H1 (cell line): ENCODE data around the gene EXO1. TPM values are rescaled to one million over a fixed set of nuclear protein-coding genes. Genes with fewer than 3 reads are reported as not detected.

Source experiments
- CTCF ChIA-PET: fragments of 300-600 bp; sonication (Branson Sonifier 250); formaldehyde crosslinking; loops from one replicate; lab custom pipeline; 2021; ENCODE audit not compliant: partially characterized antibody; lab: Charles Lee
- POLR2A ChIA-PET: fragments of 300-600 bp; sonication (Branson Sonifier 250); formaldehyde crosslinking; loops from one replicate; lab custom pipeline; 2021; ENCODE audit warnings: inconsistent platforms; ENCODE audit not compliant: partially characterized antibody; lab: Charles Lee
- DNase-seq, 2 experiments: peaks; one replicate each; pipeline versions ENCODE4 v3.0.0 to v3.0.0-alpha.2; 2010 to 2022; ENCODE audit warnings: low spot score in 2 of 2, low read depth in 1 of 2, mixed read lengths in 1 of 2
- FAIRE-seq: peaks from 2 replicates; lab custom pipeline; 2011; peaks lifted over from hg19 to GRCh38; lab: Jason Lieb, UNC
- H2AFZ ChIP-seq: 2 replicates; pipeline ENCODE4 v1.8.1; 2012; ENCODE audit warnings: low read length, inconsistent platforms
- H2AK5ac ChIP-seq: 2 replicates; pipeline ENCODE4 v1.6.1; 2013; ENCODE audit warnings: low read depth, low read length
- H2BK120ac ChIP-seq: replicated peaks from 2 replicates; pipeline ENCODE3; 2013; ENCODE audit warnings: low read depth, low read length, inconsistent platforms
- H2BK12ac ChIP-seq: 2 replicates; pipeline ENCODE4 v1.6.1; 2013; ENCODE audit warnings: low read depth, low read length
- H2BK15ac ChIP-seq: 2 replicates; pipeline ENCODE4 v1.6.1; 2013; ENCODE audit warnings: low read length
- H2BK20ac ChIP-seq: 2 replicates; pipeline ENCODE4 v1.6.1; 2013; ENCODE audit warnings: low read length
- H2BK5ac ChIP-seq: 2 replicates; pipeline ENCODE4 v1.6.1; 2013; ENCODE audit warnings: low read depth, low read length
- H3K14ac ChIP-seq: 2 replicates; pipeline ENCODE4 v1.6.1; 2013; ENCODE audit warnings: inconsistent platforms; ENCODE audit not compliant: insufficient read length
- H3K18ac ChIP-seq: 2 replicates; pipeline ENCODE4 v1.6.1; 2013; ENCODE audit warnings: low read length; ENCODE audit errors: extremely low read depth
- H3K23ac ChIP-seq: 2 replicates; pipeline ENCODE4 v1.6.1; 2013; ENCODE audit warnings: inconsistent platforms; ENCODE audit not compliant: insufficient read length
- H3K23me2 ChIP-seq: 2 replicates; pipeline ENCODE4 v1.6.1; 2013; ENCODE audit warnings: low read depth, low read length
- H3K27ac ChIP-seq: 2 replicates; pipeline ENCODE4 v1.6.1; 2011; ENCODE audit warnings: low read depth, low read length, inconsistent platforms
- H3K27me3 ChIP-seq, 4 experiments: replicated peaks in 1 of 4; 1 replicate in 1 of 4; 2 replicates in 3 of 4; pipeline versions ENCODE4 v1.6.1 to v1.8.1; 2011 to 2013; ENCODE audit warnings: low read length in 3 of 4, mild to moderate bottlenecking in 3 of 4, inconsistent platforms in 2 of 4, mixed read lengths in 2 of 4, moderate library complexity in 1 of 4; ENCODE audit not compliant: control insufficient read depth in 3 of 4, insufficient read depth in 3 of 4; ENCODE audit errors: extremely low read depth in 1 of 4
- H3K36me3 ChIP-seq, 4 experiments: 2 replicates each; pipeline versions ENCODE4 v1.6.1 to v1.8.1; 2011 to 2013; ENCODE audit warnings: mild to moderate bottlenecking in 4 of 4, low read length in 3 of 4, moderate library complexity in 2 of 4, control low read depth in 1 of 4, inconsistent platforms in 1 of 4; ENCODE audit not compliant: insufficient read depth in 4 of 4, control insufficient read depth in 2 of 4
- H3K4ac ChIP-seq: replicated peaks from 2 replicates; pipeline ENCODE3; 2013; ENCODE audit warnings: low read length, low read depth, mixed read lengths, inconsistent platforms; ENCODE audit not compliant: insufficient read length
- H3K4me1 ChIP-seq, 4 experiments: replicated peaks in 1 of 4; 1 replicate in 1 of 4; 2 replicates in 3 of 4; pipeline versions ENCODE4 v1.6.1 to v1.8.1; 2011 to 2013; ENCODE audit warnings: low read length in 3 of 4, inconsistent platforms in 2 of 4, mixed read lengths in 1 of 4; ENCODE audit not compliant: insufficient read depth in 4 of 4, control insufficient read depth in 3 of 4
- H3K4me2 ChIP-seq, 2 experiments: 2 replicates each; pipeline versions ENCODE4 v1.6.1 to v1.8.1; 2011 to 2013; ENCODE audit warnings: low read depth in 2 of 2, low read length in 2 of 2, control low read depth in 1 of 2, inconsistent platforms in 1 of 2, mild to moderate bottlenecking in 1 of 2; ENCODE audit not compliant: insufficient read depth in 1 of 2
- H3K4me3 ChIP-seq, 4 experiments: fragments of 200-600, 300-600 bp in 1 of 4; sonication (generic), shearing (Covaris generic), sonication (Bioruptor Twin) in 1 of 4; 2 replicates each; pipeline versions ENCODE4 v1.5.1 to v1.8.1; 2011 to 2016; ENCODE audit warnings: low read length in 4 of 4, low read depth in 3 of 4, control low read depth in 2 of 4, inconsistent platforms in 2 of 4, mild to moderate bottlenecking in 2 of 4, mixed read lengths in 1 of 4, moderate library complexity in 1 of 4; ENCODE audit not compliant: insufficient read depth in 2 of 4; ENCODE audit errors: extremely low read depth in 1 of 4
- H3K56ac ChIP-seq: replicated peaks from 2 replicates; pipeline ENCODE3; 2013; ENCODE audit warnings: low read depth, mild to moderate bottlenecking, mixed read lengths, low read length, inconsistent platforms; ENCODE audit not compliant: insufficient read length
- H3K79me1 ChIP-seq: 2 replicates; pipeline ENCODE4 v1.6.1; 2013; ENCODE audit warnings: low read depth, low read length, control low read depth
- H3K79me2 ChIP-seq, 2 experiments: 2 replicates each; pipeline versions ENCODE4 v1.6.1 to v1.8.1; 2012 to 2013; ENCODE audit warnings: low read length in 2 of 2, mild to moderate bottlenecking in 2 of 2, inconsistent platforms in 1 of 2; ENCODE audit not compliant: insufficient read depth in 2 of 2, control insufficient read depth in 1 of 2
- H3K9ac ChIP-seq, 4 experiments: replicated peaks in 1 of 4; 1 replicate in 1 of 4; 2 replicates in 3 of 4; pipeline versions ENCODE4 v1.6.1 to v1.8.1; 2011 to 2013; ENCODE audit warnings: low read depth in 3 of 4, low read length in 3 of 4, control low read depth in 2 of 4, mild to moderate bottlenecking in 2 of 4, moderate library complexity in 2 of 4, inconsistent platforms in 1 of 4; ENCODE audit errors: extremely low read depth in 1 of 4
- H3K9me3 ChIP-seq, 2 experiments: 2 replicates each; pipeline versions ENCODE4 v1.6.1 to v1.8.1; 2012 to 2013; ENCODE audit warnings: mild to moderate bottlenecking in 2 of 2, moderate library complexity in 2 of 2, control low read depth in 1 of 2, inconsistent platforms in 1 of 2, low read depth in 1 of 2, low read length in 1 of 2, mixed read lengths in 1 of 2; ENCODE audit not compliant: insufficient read depth in 2 of 2
- H4K20me1 ChIP-seq, 2 experiments: replicated peaks in 1 of 2; 2 replicates each; pipeline versions ENCODE3 to v1.8.1; 2011 to 2013; ENCODE audit warnings: inconsistent platforms in 2 of 2, low read length in 2 of 2, mild to moderate bottlenecking in 1 of 2; ENCODE audit not compliant: insufficient read depth in 2 of 2, control insufficient read depth in 1 of 2
- H4K5ac ChIP-seq: 2 replicates; pipeline ENCODE4 v1.6.1; 2013; ENCODE audit warnings: low read length, low read depth, mixed read lengths, inconsistent platforms; ENCODE audit not compliant: insufficient read length
- H4K8ac ChIP-seq: 2 replicates; pipeline ENCODE4 v1.8.0; 2013; ENCODE audit warnings: mild to moderate bottlenecking, moderate library complexity, low read length, inconsistent platforms; ENCODE audit not compliant: insufficient read depth; ENCODE audit errors: extremely low read depth
- H4K91ac ChIP-seq: replicated peaks from 2 replicates; pipeline ENCODE3; 2013; ENCODE audit warnings: low read length, mixed read lengths, inconsistent platforms; ENCODE audit not compliant: insufficient read length
- ASH2L ChIP-seq: fragments of 200-600, 300-600 bp; sonication (generic); IDR thresholded peaks from one replicate; pipeline ENCODE4 v1.7.1; 2017; ENCODE audit warnings: low read length
- RBBP5 ChIP-seq: IDR thresholded peaks from 2 replicates; pipeline ENCODE4 v1.7.1; 2012; ENCODE audit warnings: low read depth, mild to moderate bottlenecking, inconsistent platforms, low read length, moderate library complexity, borderline replicate concordance
- RFX5 ChIP-seq: IDR thresholded peaks from 2 replicates; pipeline ENCODE4 v1.6.1; 2011; ENCODE audit warnings: low read depth, low read length, improper control_type of control experiment, borderline replicate concordance
- WGBS, 2 experiments: shearing (Covaris generic) in 1 of 2; methylation state at CpG; one replicate each; pipeline versions ENCODE4 v1.1.6 to v1.1.7; 2013 to 2015; ENCODE audit warnings: low lambda C conversion rate in 2 of 2, mixed read lengths in 2 of 2, inconsistent platforms in 1 of 2, low coverage in 1 of 2, missing lambda C conversion rate in 1 of 2; ENCODE audit not compliant: insufficient replicate concordance in 2 of 2, insufficient coverage in 1 of 2, insufficient read length in 1 of 2; ENCODE audit errors: extremely low coverage in 1 of 2, missing lambda C conversion rate in 1 of 2; 5-methylcytosine and 5-hydroxymethylcytosine counted together
- polyA plus RNA-seq, 7 experiments: library from polyadenylated mRNA; depleted of rRNA in 3 of 7; stranded (reverse) in 5 of 7; unstranded in 2 of 7; fragments of >200 nt in 5 of 7; fragments of 200-250 nt in 2 of 7; gene quantifications; 1 replicate in 5 of 7; 2 replicates in 1 of 7; 4 replicates in 1 of 7; pipeline versions ENCODE4 v1.2.1 to v1.2.3, GENCODE V29; 2011 to 2013; ENCODE audit warnings: missing spikeins in 2 of 7, mixed read lengths in 2 of 7
- total RNA-seq: library from RNA; stranded (reverse); fragmentation: NEBNext Ultra II Directional; extraction: Animal tissue kit (Norgen Biotek cat#: 25700); gene quantifications from 2 replicates; pipeline ENCODE4 v1.2.1, GENCODE V29; 2021

The EXO1 gene
- total and polyA plus RNA-seq, 2 of the 8 experiments (the other 6 are each of a cell fraction or from before 2014, with no cell fraction given) = 9.2 to 43.0 TPM

DNA sequence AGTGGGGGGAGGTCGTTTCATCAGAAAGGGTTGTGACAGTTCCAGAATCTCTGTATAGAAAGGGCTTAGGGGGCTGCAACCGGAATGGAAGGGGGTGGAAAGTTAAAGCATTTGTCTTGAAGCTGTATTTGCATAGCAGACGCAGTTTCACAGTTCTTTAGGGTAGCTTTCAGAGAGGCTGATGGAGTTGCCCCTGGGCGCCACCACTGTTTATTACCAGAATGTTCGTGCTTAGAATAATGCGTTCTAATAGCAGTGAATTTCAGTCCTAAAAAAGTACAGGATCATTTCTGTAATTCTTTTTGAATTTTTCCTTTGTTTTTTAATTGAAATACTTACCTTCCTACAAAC, 1.3 kb downstream of the EXO1 start:
- peaks cover 9 to 47% (median 33%) of the 10 kb centered on the region in 4 experiments; a peak in 7 of 8 replicates for H3K36me3 ChIP-seq
- H3K56ac ChIP-seq = no peak overlapping the region
- no peak overlapping the region for H2BK120ac ChIP-seq
- H3K4me2 ChIP-seq = peak overlapping the region; percentile 88 to 94
- no peaks in the 10 kb centered on the region for H3K27me3 ChIP-seq
- H3K27ac ChIP-seq = no peak overlapping the region
- ChIA-PET POLR2A (interaction anchor here (2.1 kb wide), 1 partner anchor 9 kb away, joined by 4 read pairs; no protein-coding TSS in a partner anchor), CTCF (interaction anchor here (1.6 to 1.8 kb wide), 2 partner anchors 238 to 244 kb away, joined by 5 to 6 read pairs; no protein-coding TSS in a partner anchor)
- H3K79me1 ChIP-seq = peaks cover 5% of the 10 kb centered on the region; the same call in 1 of the 2 replicates
- H3K9me3 ChIP-seq = no peaks in the 10 kb centered on the region
- H3K4me1 ChIP-seq = peaks cover 0 to 6% (median under 1%) of the 10 kb centered on the region in 4 experiments; a peak in 2 of 7 replicates
- H4K20me1 ChIP-seq = no peaks in the 10 kb centered on the region
- no peak overlapping the region for H2AFZ ChIP-seq
- H3K14ac ChIP-seq = no peak overlapping the region
- H3K23ac ChIP-seq = no peak overlapping the region
- H4K91ac ChIP-seq = no peak overlapping the region
- H3K4me3 ChIP-seq = peak overlapping the region; percentile 62 to 99 (median 98); a peak in 7 of 8 replicates
- DNase-seq (no peak), FAIRE-seq (no peak)
- H2BK5ac ChIP-seq = no peak overlapping the region
- no peak overlapping the region for H4K8ac ChIP-seq
- no peak overlapping the region for H4K5ac ChIP-seq
- no peak overlapping the region for H3K4ac ChIP-seq
- H3K18ac ChIP-seq = no peak overlapping the region
- peaks cover 5% of the 10 kb centered on the region for H3K23me2 ChIP-seq
- H2AK5ac ChIP-seq = no peak overlapping the region
- WGBS, 2 experiments = 59% methylated on average over 6 of the region's 6 CpGs; no CpG with 5 or more reads in 1 of the 2 experiments
- H2BK15ac ChIP-seq = no peak overlapping the region
- H2BK20ac ChIP-seq = no peak overlapping the region
- no peak overlapping the region; a peak in 1 of 7 replicates for H3K9ac ChIP-seq
- no peak overlapping the region for H2BK12ac ChIP-seq
- H3K79me2 ChIP-seq = peaks cover 5 to 17% of the 10 kb centered on the region in 2 experiments; a peak in 3 of 4 replicates
- TF ChIP-seq RFX5 = no peak
- TF ChIP-seq ASH2L = no peak
- TF ChIP-seq RBBP5 = no peak
